Breast epithelium (tissue), 3 donors: Measurements from ENCODE around the gene LIMD2.

Experiments used
- POLR2A ChIP-seq: fragments of 450-650 bp; IDR thresholded peaks from one replicate; pipeline ENCODE4 v1.6.1; 2016; ENCODE audit warnings: antibody characterized with exemption, mild to moderate bottlenecking, moderate library complexity
- TF ChIP-seq, protein P1 (sequence below), 3 donors: fragments of 450-650 bp; IDR thresholded peaks; one replicate each; pipeline ENCODE4 v1.5.1; 2016 to 2017; ENCODE audit warnings: antibody characterized with exemption in 3 of 3, mild to moderate bottlenecking in 3 of 3, moderate library complexity in 3 of 3

DNA sequence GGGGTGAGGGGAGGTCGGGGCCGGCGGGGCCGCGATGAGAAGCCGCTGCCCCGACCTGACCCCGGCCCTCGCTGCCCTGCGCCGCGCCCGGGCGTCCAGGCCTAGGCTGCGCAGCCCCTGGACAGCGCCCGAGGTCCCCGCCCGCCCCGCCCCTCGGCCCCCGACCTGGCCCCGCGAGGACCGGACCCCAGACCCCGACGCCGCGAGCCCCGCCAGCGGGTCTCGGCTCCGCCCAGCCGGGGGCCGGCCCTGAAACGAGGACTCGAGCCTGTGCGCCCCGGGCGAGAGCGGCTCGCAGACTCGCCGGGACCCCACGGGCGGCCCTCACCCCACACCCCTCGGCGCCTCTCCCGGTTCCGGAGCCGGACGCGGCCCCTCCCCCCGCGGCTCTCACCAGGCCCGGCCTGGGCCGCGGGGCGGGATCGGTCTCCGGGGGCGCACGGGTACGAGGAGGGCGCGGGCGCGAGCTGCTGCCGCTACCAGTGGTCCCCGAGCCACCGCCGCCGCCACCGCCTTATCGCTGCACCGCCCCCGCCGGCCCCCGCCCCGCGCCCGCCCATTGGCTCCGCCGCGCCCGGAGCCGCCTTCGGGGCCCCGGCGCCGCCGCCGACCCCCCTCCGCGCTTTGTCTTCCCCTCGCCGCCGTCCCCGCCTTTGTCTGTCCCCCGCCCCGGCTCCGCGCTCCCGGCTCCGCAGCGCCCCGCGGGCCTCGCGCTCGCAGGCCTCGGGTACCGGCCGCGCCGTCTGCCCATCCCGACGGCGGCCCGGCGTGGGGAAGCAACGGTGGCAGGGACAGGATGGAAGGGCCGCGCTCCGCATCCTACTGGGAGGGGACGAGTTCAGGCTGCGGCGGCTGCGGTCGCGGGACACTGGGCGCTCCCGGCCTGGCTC, at the start of gene LIMD2:
- TF ChIP-seq POLR2A: no peak
- TF ChIP-seq, protein P1, sequence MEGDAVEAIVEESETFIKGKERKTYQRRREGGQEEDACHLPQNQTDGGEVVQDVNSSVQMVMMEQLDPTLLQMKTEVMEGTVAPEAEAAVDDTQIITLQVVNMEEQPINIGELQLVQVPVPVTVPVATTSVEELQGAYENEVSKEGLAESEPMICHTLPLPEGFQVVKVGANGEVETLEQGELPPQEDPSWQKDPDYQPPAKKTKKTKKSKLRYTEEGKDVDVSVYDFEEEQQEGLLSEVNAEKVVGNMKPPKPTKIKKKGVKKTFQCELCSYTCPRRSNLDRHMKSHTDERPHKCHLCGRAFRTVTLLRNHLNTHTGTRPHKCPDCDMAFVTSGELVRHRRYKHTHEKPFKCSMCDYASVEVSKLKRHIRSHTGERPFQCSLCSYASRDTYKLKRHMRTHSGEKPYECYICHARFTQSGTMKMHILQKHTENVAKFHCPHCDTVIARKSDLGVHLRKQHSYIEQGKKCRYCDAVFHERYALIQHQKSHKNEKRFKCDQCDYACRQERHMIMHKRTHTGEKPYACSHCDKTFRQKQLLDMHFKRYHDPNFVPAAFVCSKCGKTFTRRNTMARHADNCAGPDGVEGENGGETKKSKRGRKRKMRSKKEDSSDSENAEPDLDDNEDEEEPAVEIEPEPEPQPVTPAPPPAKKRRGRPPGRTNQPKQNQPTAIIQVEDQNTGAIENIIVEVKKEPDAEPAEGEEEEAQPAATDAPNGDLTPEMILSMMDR (IDR thresholded peaks at IDR 0.05): no peak
